Chondrocyte (in vitro differentiated cells): ENCODE results near the gene ANKRD31. TPM values are rescaled to one million over a fixed set of nuclear protein-coding genes. Genes with fewer than 3 reads are reported as not detected.
"Not testable (repeated sequence)": the region's sequence is repeated elsewhere in the genome, so short reads cannot be mapped to it uniquely, and the experiment has no call there.

Experiments
- DNase-seq: peaks from one replicate; pipeline ENCODE4 v3.0.0; 2021; ENCODE audit warnings: mixed read lengths, low spot score
- H3K27ac Mint-ChIP-seq: one replicate; pipeline ENCODE4 v1.8.0; 2021; ENCODE audit warnings: mild to moderate bottlenecking, moderate library complexity, mixed read lengths; ENCODE audit not compliant: unreplicated experiment
- H3K27me3 Mint-ChIP-seq: 2 replicates; pipeline ENCODE4 v1.8.0; 2021; ENCODE audit warnings: low read depth, mixed read lengths
- H3K36me3 Mint-ChIP-seq: 2 replicates; pipeline ENCODE4 v1.8.0; 2021; ENCODE audit warnings: low read depth, mixed read lengths
- H3K4me1 Mint-ChIP-seq: 2 replicates; pipeline ENCODE4 v1.8.0; 2021; ENCODE audit warnings: low read depth, mild to moderate bottlenecking, mixed read lengths
- H3K4me3 Mint-ChIP-seq: one replicate; pipeline ENCODE4 v1.8.0; 2021; ENCODE audit warnings: mild to moderate bottlenecking, moderate library complexity, mixed read lengths; ENCODE audit not compliant: unreplicated experiment
- H3K9me3 Mint-ChIP-seq: 2 replicates; pipeline ENCODE4 v1.8.0; 2021; ENCODE audit warnings: low read depth, mixed read lengths
- CTCF ChIP-seq: fragments of 200-600 bp; sonication (generic); IDR thresholded peaks from 2 replicates; pipeline ENCODE4 v1.5.0; 2021; ENCODE audit warnings: antibody characterized with exemption, mild to moderate bottlenecking, moderate library complexity
- total RNA-seq: library from RNA; stranded (reverse); gene quantifications from 3 replicates; pipeline ENCODE4 v1.2.1, GENCODE V29; 2021

Gene ANKRD31
- total RNA-seq, 1 donor from 2014 or later, result 0.10 TPM

DNA sequence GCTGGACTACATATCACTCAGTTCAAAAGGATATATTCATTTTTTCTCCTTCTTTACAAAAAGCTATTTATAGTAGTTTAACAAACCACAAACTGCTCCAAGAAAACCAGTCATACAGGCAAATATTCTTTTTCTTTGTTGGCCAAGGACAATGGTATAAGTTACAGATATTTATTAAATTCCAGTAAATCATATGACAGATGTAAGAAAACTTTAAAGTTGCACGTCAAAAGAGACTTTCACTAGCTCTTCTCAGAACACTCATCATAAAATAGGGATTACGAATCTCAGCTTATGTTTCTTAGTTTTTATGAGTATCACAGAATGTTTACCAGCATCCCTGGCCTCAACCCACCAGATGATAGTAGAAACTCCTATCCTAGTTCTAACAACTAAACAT lies 67.2 kb downstream of the ANKRD31 start:
- Mint-ChIP-seq H3K27me3 (peaks cover 7% of the 10 kb centered on the region), H3K27ac (no peak overlapping the region), H3K36me3 (peaks cover 2% of the 10 kb centered on the region), H3K9me3 (peaks cover 13% of the 10 kb centered on the region), H3K4me1 (peaks cover 5% of the 10 kb centered on the region), H3K4me3 (no peak overlapping the region)
- TF ChIP-seq CTCF, result no peak
- no peak for DNase-seq

DNA sequence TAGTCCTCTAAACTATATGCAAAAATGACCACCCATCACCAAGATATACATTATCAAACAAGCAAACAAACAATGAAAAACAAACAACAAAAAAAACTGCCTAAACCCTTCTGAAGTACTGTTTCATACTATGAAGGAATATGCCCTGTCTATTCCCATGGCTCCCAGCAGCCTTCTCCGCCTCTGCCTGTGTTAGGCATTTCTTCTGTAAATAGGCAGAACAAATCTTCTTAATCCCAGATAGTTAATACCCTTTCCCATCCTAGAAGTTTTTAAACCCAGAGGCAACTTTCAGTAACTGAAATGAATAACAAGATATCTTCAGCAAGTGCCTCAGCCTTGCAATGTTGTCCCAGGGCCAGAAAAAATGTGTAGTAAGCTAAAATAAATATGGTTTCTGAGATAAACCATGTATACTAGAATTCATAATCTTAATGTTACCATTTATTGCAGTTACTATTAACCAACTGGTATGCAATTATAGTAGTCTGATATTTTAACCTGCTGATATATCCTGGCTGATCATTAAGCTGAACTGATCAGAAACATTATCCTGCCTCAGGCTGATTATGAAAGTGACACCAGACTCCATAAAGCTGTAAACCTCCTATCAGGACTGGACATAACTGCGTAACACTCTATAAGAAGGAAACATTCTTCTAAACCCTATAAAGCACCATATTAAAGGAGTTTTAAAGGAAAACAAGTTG lies 68.5 kb downstream of the ANKRD31 start:
- Mint-ChIP-seq H3K4me1 (peaks cover 5% of the 10 kb centered on the region), H3K4me3 (no peak overlapping the region), H3K36me3 (no peaks in the 10 kb centered on the region), H3K27ac (no peak overlapping the region), H3K9me3 (peaks cover 2% of the 10 kb centered on the region), H3K27me3 (peaks cover 7% of the 10 kb centered on the region)
- TF ChIP-seq CTCF, result no peak
- no peak for DNase-seq

- Mint-ChIP-seq H3K27ac (no peak overlapping the region), H3K9me3 (peaks cover 1% of the 10 kb centered on the region), H3K4me3 (no peak overlapping the region)
Measured at GRCh38 chr5:75167345-75167744, 69.3 kb downstream of the ANKRD31 start.

GRCh38 chr5:75161508-75161907 lies 75.2 kb downstream of the ANKRD31 start:
- not testable (repeated sequence) for H3K4me3 Mint-ChIP-seq

More at GRCh38 chr5:75167345-75167744, 69.3 kb downstream of the ANKRD31 start:
- TF ChIP-seq CTCF, result peak; percentile 25
- H3K27me3 Mint-ChIP-seq, result peaks cover 7% of the 10 kb centered on the region
- DNase-seq, result no peak
- no peaks in the 10 kb centered on the region for H3K36me3 Mint-ChIP-seq
- peaks cover 5% of the 10 kb centered on the region for H3K4me1 Mint-ChIP-seq

DNA sequence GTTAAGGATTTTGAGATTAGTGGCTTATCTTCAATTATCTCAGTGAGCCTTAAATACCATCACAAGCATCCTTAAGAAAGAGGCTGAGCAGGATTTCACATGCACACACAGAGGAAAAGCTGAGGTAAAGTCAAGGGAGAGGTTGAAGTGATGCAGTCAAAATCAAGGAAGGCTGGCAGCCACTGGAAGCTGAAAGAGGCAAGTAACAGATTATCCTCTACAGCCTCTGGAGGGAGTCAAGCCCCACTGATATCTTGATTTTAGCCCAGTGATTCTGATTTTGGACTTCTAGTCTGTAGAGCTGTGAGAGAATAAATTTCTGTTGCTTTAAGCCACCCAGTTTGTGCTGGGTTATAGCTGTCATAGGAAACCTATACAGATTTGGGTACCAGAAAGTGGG lies 80.1 kb downstream of the ANKRD31 start:
- H3K9me3 Mint-ChIP-seq, result peaks cover 33% of the 10 kb centered on the region
- no peaks in the 10 kb centered on the region for H3K4me1 Mint-ChIP-seq
- no peak overlapping the region for H3K27ac Mint-ChIP-seq
- peaks cover 10% of the 10 kb centered on the region for H3K36me3 Mint-ChIP-seq
- DNase-seq, result no peak
- TF ChIP-seq CTCF, result peak; percentile 33
- no peaks in the 10 kb centered on the region for H3K27me3 Mint-ChIP-seq
- no peak overlapping the region for H3K4me3 Mint-ChIP-seq

More at GRCh38 chr5:75161508-75161907, 75.2 kb downstream of the ANKRD31 start:
- H3K9me3 Mint-ChIP-seq, result peaks cover 31% of the 10 kb centered on the region
- not testable (repeated sequence) for H3K36me3 Mint-ChIP-seq, H3K27me3 Mint-ChIP-seq, DNase-seq, H3K4me1 Mint-ChIP-seq, H3K27ac Mint-ChIP-seq

- DNase-seq, result no peak
- Mint-ChIP-seq H3K27ac (no peak overlapping the region), H3K27me3 (no peaks in the 10 kb centered on the region), H3K4me3 (no peak overlapping the region), H3K9me3 (peaks cover 14% of the 10 kb centered on the region), H3K36me3 (no peaks in the 10 kb centered on the region), H3K4me1 (no peaks in the 10 kb centered on the region)
- no peak for TF ChIP-seq CTCF
Measured at GRCh38 chr5:75152860-75153259, 83.8 kb downstream of the ANKRD31 start.
